Loucy (cell line): ENCODE results near the gene GRM7.

Experiments
- H2AFZ ChIP-seq: fragments of 200-600 bp; sonication (generic); 2 replicates; pipeline ENCODE4 v1.6.0; 2016; ENCODE audit warnings: antibody characterized with exemption, mild to moderate bottlenecking, low read length, moderate library complexity
- H3F3A ChIP-seq: fragments of 200-600 bp; 2 replicates; pipeline ENCODE4 v1.6.0; 2016; ENCODE audit warnings: antibody characterized with exemption, low read depth, mild to moderate bottlenecking
- H3K27me3 ChIP-seq: fragments of 200-600 bp; sonication (generic); 2 replicates; pipeline ENCODE4 v1.6.1; 2014; ENCODE audit warnings: low read length, mild to moderate bottlenecking; ENCODE audit not compliant: insufficient read depth, poor library complexity, severe bottlenecking
- H3K36me3 ChIP-seq: fragments of 200-600 bp; sonication (generic); 2 replicates; pipeline ENCODE4 v1.6.1; 2016; ENCODE audit warnings: low read length; ENCODE audit not compliant: insufficient read depth
- H3K4me1 ChIP-seq: fragments of 200-600 bp; sonication (generic); 2 replicates; pipeline ENCODE4 v1.5.1; 2014; ENCODE audit warnings: low read length, mild to moderate bottlenecking; ENCODE audit not compliant: insufficient read depth, poor library complexity, severe bottlenecking
- H3K4me2 ChIP-seq: fragments of 200-600 bp; sonication (generic); 2 replicates; pipeline ENCODE4 v1.6.0; 2014; ENCODE audit warnings: antibody characterized with exemption, low read length, low read depth, mild to moderate bottlenecking; ENCODE audit not compliant: poor library complexity, severe bottlenecking
- H3K4me3 ChIP-seq: fragments of 200-600 bp; sonication (generic); 2 replicates; pipeline ENCODE4 v1.5.1; 2014; ENCODE audit warnings: low read length, mild to moderate bottlenecking, mixed read lengths; ENCODE audit not compliant: poor library complexity, severe bottlenecking
- H3K79me2 ChIP-seq: fragments of 200-600 bp; sonication (generic); 2 replicates; pipeline ENCODE4 v1.6.1; 2014; ENCODE audit warnings: low read length; ENCODE audit not compliant: insufficient read depth
- H3K9ac ChIP-seq: fragments of 200-600 bp; sonication (generic); 2 replicates; pipeline ENCODE4 v1.6.0; 2014; ENCODE audit warnings: mild to moderate bottlenecking, low read depth, low read length, moderate library complexity; ENCODE audit not compliant: poor library complexity, severe bottlenecking
- H3K9me2 ChIP-seq: fragments of 200-600 bp; sonication (generic); replicated peaks from 2 replicates; pipeline ENCODE4 v1.6.1; 2016; ENCODE audit warnings: low read depth, low read length, mixed read lengths
- H3K9me3 ChIP-seq: fragments of 200-600 bp; sonication (generic); 2 replicates; pipeline ENCODE4 v1.6.1; 2014; ENCODE audit warnings: mild to moderate bottlenecking, antibody characterized with exemption, low read length, low read depth; ENCODE audit not compliant: insufficient read depth
- H4K20me1 ChIP-seq: fragments of 200-600 bp; sonication (generic); 2 replicates; pipeline ENCODE4 v1.6.0; 2014; ENCODE audit warnings: antibody characterized with exemption, low read length, mild to moderate bottlenecking; ENCODE audit not compliant: insufficient read depth, poor library complexity, severe bottlenecking
- EZH2phosphoT487 ChIP-seq: fragments of 200-600 bp; IDR thresholded peaks from 2 replicates; pipeline ENCODE4 v1.6.1; 2018; ENCODE audit warnings: antibody characterized with exemption, mild to moderate bottlenecking, moderate library complexity, borderline replicate concordance
- TF ChIP-seq, protein P1 (sequence below): fragments of 200-600 bp; sonication (generic); conservative IDR thresholded peaks from 2 replicates; pipeline ENCODE4 v1.5.1; 2014; ENCODE audit warnings: mild to moderate bottlenecking, antibody characterized with exemption, low read length

The GRM7 gene

DNA sequence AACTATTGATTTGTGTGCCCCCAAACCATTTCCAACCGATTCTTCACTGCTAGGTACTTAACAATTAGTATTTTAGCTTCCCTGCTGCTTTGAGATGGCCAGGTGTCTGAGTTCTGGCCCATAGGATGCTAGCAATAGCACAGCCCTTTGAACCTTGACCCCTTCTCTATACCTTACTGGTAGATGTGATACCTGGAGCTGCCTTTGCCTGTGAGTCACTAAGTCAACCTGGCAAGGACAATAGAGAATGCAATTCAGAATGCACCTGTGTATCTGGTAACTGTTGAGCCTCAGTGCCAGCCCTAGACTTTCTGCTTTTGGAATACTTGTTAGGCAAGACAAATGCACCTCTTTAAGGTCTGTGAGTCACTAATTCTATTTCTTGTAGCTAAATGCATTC is 467.4 kb downstream of the GRM7 start:
- Histone ChIP-seq H3K4me2 (no peak overlapping the region), H2AFZ (no peak overlapping the region), H3K4me3 (no peak overlapping the region), H3K9me2 (no peaks in the 10 kb centered on the region), H3F3A (no peaks in the 10 kb centered on the region), H3K27me3 (no peaks in the 10 kb centered on the region), H3K79me2 (no peaks in the 10 kb centered on the region), H3K36me3 (no peaks in the 10 kb centered on the region), H4K20me1 (no peaks in the 10 kb centered on the region), H3K9me3 (no peaks in the 10 kb centered on the region), H3K9ac (no peak overlapping the region), H3K4me1 (no peaks in the 10 kb centered on the region)
- TF ChIP-seq EZH2phosphoT487: no peak
- TF ChIP-seq, protein P1, sequence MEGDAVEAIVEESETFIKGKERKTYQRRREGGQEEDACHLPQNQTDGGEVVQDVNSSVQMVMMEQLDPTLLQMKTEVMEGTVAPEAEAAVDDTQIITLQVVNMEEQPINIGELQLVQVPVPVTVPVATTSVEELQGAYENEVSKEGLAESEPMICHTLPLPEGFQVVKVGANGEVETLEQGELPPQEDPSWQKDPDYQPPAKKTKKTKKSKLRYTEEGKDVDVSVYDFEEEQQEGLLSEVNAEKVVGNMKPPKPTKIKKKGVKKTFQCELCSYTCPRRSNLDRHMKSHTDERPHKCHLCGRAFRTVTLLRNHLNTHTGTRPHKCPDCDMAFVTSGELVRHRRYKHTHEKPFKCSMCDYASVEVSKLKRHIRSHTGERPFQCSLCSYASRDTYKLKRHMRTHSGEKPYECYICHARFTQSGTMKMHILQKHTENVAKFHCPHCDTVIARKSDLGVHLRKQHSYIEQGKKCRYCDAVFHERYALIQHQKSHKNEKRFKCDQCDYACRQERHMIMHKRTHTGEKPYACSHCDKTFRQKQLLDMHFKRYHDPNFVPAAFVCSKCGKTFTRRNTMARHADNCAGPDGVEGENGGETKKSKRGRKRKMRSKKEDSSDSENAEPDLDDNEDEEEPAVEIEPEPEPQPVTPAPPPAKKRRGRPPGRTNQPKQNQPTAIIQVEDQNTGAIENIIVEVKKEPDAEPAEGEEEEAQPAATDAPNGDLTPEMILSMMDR: no peak

DNA sequence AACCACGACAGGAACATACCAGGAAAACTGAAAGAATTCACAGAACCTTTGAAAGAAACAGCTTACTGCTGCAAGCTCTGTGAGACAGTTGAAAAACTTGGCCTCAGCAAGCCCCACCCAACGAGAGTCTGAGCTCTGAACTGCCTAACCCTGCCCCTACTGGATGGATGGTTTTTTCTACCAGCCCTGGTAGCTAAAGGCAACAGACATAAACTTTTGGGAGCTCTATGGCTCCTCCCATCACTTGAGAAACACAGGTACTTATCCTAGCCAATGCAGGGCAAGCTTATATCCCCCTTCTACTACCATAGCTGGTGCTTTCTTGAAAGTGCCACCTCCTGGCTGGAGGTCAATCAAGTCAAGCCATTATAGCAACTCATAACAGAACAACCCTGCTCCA is 471.8 kb downstream of the GRM7 start:
- no peaks in the 10 kb centered on the region for H3K79me2 ChIP-seq
- H3K9ac ChIP-seq: no peak overlapping the region
- H2AFZ ChIP-seq: no peak overlapping the region
- no peaks in the 10 kb centered on the region for H3K4me1 ChIP-seq
- no peaks in the 10 kb centered on the region for H3F3A ChIP-seq
- no peaks in the 10 kb centered on the region for H3K36me3 ChIP-seq
- H3K4me2 ChIP-seq: no peak overlapping the region
- H3K4me3 ChIP-seq: no peak overlapping the region
- no peaks in the 10 kb centered on the region for H3K27me3 ChIP-seq
- TF ChIP-seq EZH2phosphoT487: no peak
- TF ChIP-seq, protein P1: no peak
- H4K20me1 ChIP-seq: no peaks in the 10 kb centered on the region
- H3K9me3 ChIP-seq: peaks cover 4% of the 10 kb centered on the region; the same call in 1 of the 2 replicates
- H3K9me2 ChIP-seq: no peaks in the 10 kb centered on the region

DNA sequence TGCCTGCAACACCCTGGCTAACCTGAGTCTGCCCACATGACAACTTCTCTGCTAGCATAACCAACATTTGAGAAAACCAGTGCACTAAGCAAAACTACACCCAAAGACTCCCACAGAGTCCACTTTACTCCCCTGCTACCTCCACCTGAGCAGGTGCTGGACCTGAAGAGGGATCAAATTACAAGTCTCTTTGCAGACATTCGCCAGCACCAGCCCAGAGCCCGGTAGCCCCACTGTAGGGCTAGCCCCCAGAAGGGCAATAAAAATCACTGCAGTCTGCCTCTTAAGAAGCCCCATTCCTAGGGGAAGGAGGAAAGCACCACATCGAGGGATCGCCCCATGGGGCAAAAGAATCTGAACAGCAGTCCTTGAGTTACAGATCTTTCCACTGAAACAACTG is 472.2 kb downstream of the GRM7 start:
- no peak overlapping the region for H3K4me2 ChIP-seq
- H3K79me2 ChIP-seq: no peaks in the 10 kb centered on the region
- H3K9me2 ChIP-seq: no peaks in the 10 kb centered on the region

More for the DNA sequence above, 472.2 kb downstream of the GRM7 start:
- no peak overlapping the region for H3K9ac ChIP-seq
- H3F3A ChIP-seq: no peaks in the 10 kb centered on the region
- no peaks in the 10 kb centered on the region for H3K27me3 ChIP-seq
- peaks cover 4% of the 10 kb centered on the region; the same call in 1 of the 2 replicates for H3K9me3 ChIP-seq
- no peak for TF ChIP-seq EZH2phosphoT487
- TF ChIP-seq, protein P1: no peak
- H3K4me1 ChIP-seq: no peaks in the 10 kb centered on the region
- H3K4me3 ChIP-seq: no peak overlapping the region
- no peaks in the 10 kb centered on the region for H3K36me3 ChIP-seq
- H4K20me1 ChIP-seq: no peaks in the 10 kb centered on the region
- H2AFZ ChIP-seq: no peak overlapping the region
